Fibroblast of lung (primary cell): ENCODE measurements around the gene DLGAP1.

Experiments
- EZH2 ChIP-seq: IDR thresholded peaks from 2 replicates; pipeline ENCODE4 v1.5.1; 2012; ENCODE audit warnings: low read length, control low read depth, mild to moderate bottlenecking; ENCODE audit errors: missing control alignments
- TF ChIP-seq, protein P1 (sequence below), 2 donors: IDR thresholded peaks in 1 of 2; conservative IDR thresholded peaks in 1 of 2; 1 replicate in 1 of 2; 2 replicates in 1 of 2; pipeline ENCODE4 v1.5.1; 2011 to 2012; ENCODE audit warnings: low read length in 2 of 2, control low read depth in 1 of 2, inconsistent platforms in 1 of 2, low read depth in 1 of 2, mild to moderate bottlenecking in 1 of 2

GRCh38 chr18:3722649-3723433 lies 732.3 kb downstream of the DLGAP1 start:
- TF ChIP-seq, protein P1, sequence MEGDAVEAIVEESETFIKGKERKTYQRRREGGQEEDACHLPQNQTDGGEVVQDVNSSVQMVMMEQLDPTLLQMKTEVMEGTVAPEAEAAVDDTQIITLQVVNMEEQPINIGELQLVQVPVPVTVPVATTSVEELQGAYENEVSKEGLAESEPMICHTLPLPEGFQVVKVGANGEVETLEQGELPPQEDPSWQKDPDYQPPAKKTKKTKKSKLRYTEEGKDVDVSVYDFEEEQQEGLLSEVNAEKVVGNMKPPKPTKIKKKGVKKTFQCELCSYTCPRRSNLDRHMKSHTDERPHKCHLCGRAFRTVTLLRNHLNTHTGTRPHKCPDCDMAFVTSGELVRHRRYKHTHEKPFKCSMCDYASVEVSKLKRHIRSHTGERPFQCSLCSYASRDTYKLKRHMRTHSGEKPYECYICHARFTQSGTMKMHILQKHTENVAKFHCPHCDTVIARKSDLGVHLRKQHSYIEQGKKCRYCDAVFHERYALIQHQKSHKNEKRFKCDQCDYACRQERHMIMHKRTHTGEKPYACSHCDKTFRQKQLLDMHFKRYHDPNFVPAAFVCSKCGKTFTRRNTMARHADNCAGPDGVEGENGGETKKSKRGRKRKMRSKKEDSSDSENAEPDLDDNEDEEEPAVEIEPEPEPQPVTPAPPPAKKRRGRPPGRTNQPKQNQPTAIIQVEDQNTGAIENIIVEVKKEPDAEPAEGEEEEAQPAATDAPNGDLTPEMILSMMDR (conservative IDR thresholded peaks at IDR 0.05 in 1 of 2, IDR thresholded peaks at IDR 0.05 in 1 of 2; ENCODE audit: low read depth in 1 of 2, low read length in 2 of 2), result no peak
- TF ChIP-seq EZH2, result no peak
